HG03280 (cell line): ENCODE results near the gene SLC9A8.

Source experiments
- ATAC-seq: cut with Tn5 transposase; IDR thresholded peaks from one replicate; pipeline ENCODE4 v1.9.1; 2021; ENCODE audit warnings: mild to moderate bottlenecking, moderate library complexity; ENCODE audit not compliant: unreplicated experiment

Gene SLC9A8

GRCh38 chr20:49874696-49875095 is 62.1 kb downstream of the SLC9A8 start:
- ATAC-seq, result no peak

- ATAC-seq, result no peak
These were observed 64.8 kb downstream of the SLC9A8 start for GRCh38 chr20:49877386-49877921.

GRCh38 chr20:49878977-49879376 is 66.3 kb downstream of the SLC9A8 start:
- ATAC-seq, result no peak

- no peak for ATAC-seq
These were observed 67.5 kb downstream of the SLC9A8 start for GRCh38 chr20:49880177-49880576.

GRCh38 chr20:49880724-49881445 is 68.3 kb downstream of the SLC9A8 start:
- ATAC-seq, result no peak

- ATAC-seq, result no peak
These were observed 69.7 kb downstream of the SLC9A8 start for GRCh38 chr20:49882171-49882970.

- no peak for ATAC-seq
These were observed 70.7 kb downstream of the SLC9A8 start for GRCh38 chr20:49883246-49883802.

GRCh38 chr20:49885558-49886332 is 73.1 kb downstream of the SLC9A8 start:
- ATAC-seq, result no peak

- ATAC-seq, result no peak
These were observed 74.1 kb downstream of the SLC9A8 start for GRCh38 chr20:49886571-49887213.

GRCh38 chr20:49887251-49888211 is 74.9 kb downstream of the SLC9A8 start:
- ATAC-seq, result no peak

- no peak for ATAC-seq
These were observed 75.8 kb downstream of the SLC9A8 start for GRCh38 chr20:49888212-49889000.

GRCh38 chr20:49889001-49889934 is 76.6 kb downstream of the SLC9A8 start:
- ATAC-seq, result no peak

GRCh38 chr20:49889935-49890333 is 77.3 kb downstream of the SLC9A8 start:
- no peak for ATAC-seq

GRCh38 chr20:49890471-49891361 is 78.1 kb downstream of the SLC9A8 start:
- no peak for ATAC-seq

- no peak for ATAC-seq
These were observed 79.0 kb downstream of the SLC9A8 start for GRCh38 chr20:49891476-49892110.

GRCh38 chr20:49892260-49892659 is 79.6 kb downstream of the SLC9A8 start:
- ATAC-seq, result no peak
